ENCODE data around the gene KCNH1. TPM values are rescaled to one million over a fixed set of nuclear protein-coding genes. Genes with fewer than 3 reads are reported as not detected.

KCNH1 gene
- total RNA-seq, 1 experiment from 2014 or later: 0.17 TPM

DNA sequence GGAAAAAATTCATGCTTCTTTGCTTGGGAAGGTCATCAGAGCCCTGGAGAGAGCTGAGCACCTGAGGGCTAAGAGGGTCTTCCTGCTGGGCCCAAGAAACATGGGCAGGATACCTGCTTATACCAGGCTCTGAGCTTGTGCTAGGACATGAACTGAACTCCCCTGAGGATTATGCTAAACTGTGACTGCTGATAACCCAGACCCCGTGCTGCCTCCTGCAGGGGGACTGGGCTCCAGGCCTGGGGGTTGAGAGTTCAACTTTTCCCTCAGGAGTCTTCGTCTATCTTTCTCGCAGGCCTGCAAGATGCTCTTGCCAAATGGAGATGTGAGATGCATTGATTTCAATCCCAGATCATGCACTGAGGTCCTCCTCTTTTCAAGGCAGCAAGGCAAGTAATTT lies 436.8 kb downstream of the KCNH1 start (continued):
- no peak for TF ChIP-seq ZNF263 (CRISPR knock-in tag; IDR thresholded peaks at IDR 0.05; ENCODE audit: low read depth)
- no peak for TF ChIP-seq ZNF671 (CRISPR knock-in tag; IDR thresholded peaks at IDR 0.05)

DNA sequence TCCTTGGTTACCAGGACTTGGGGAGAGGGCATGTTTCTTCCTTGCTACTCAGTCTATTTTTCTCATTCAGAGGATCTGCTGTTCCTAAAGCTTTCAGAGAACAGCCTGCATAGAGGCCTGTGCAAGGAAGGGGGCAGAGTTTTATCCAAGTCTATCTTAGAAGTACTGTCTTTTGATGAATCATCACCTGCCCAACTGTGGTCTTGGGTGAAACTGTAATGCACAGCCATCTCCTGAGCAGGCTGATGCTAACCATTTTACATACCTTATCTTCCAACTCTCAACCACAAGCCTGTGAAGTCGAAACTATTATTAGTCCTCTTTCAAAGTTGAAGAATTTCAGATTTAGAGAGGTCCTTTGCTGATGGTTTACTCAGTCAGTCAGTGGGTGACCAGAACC lies 437.2 kb downstream of the KCNH1 start:
- TF ChIP-seq JUN (CRISPR knock-in tag; IDR thresholded peaks at IDR 0.05) (no peak), GTF2I (CRISPR knock-in tag; conservative IDR thresholded peaks at IDR 0.05) (no peak), FOXK1 (CRISPR knock-in tag; IDR thresholded peaks at IDR 0.05) (no peak), JAZF1 (CRISPR knock-in tag; IDR thresholded peaks at IDR 0.05) (no peak), FOXJ3 (CRISPR knock-in tag; IDR thresholded peaks at IDR 0.05; ENCODE audit: borderline replicate concordance) (no peak), NR2C2 (CRISPR knock-in tag; IDR thresholded peaks at IDR 0.05) (no peak), TEAD4 (CRISPR knock-in tag; IDR thresholded peaks at IDR 0.05) (no peak), ZNF416 (CRISPR knock-in tag; IDR thresholded peaks at IDR 0.05) (no peak)
- TF ChIP-seq, protein P1, sequence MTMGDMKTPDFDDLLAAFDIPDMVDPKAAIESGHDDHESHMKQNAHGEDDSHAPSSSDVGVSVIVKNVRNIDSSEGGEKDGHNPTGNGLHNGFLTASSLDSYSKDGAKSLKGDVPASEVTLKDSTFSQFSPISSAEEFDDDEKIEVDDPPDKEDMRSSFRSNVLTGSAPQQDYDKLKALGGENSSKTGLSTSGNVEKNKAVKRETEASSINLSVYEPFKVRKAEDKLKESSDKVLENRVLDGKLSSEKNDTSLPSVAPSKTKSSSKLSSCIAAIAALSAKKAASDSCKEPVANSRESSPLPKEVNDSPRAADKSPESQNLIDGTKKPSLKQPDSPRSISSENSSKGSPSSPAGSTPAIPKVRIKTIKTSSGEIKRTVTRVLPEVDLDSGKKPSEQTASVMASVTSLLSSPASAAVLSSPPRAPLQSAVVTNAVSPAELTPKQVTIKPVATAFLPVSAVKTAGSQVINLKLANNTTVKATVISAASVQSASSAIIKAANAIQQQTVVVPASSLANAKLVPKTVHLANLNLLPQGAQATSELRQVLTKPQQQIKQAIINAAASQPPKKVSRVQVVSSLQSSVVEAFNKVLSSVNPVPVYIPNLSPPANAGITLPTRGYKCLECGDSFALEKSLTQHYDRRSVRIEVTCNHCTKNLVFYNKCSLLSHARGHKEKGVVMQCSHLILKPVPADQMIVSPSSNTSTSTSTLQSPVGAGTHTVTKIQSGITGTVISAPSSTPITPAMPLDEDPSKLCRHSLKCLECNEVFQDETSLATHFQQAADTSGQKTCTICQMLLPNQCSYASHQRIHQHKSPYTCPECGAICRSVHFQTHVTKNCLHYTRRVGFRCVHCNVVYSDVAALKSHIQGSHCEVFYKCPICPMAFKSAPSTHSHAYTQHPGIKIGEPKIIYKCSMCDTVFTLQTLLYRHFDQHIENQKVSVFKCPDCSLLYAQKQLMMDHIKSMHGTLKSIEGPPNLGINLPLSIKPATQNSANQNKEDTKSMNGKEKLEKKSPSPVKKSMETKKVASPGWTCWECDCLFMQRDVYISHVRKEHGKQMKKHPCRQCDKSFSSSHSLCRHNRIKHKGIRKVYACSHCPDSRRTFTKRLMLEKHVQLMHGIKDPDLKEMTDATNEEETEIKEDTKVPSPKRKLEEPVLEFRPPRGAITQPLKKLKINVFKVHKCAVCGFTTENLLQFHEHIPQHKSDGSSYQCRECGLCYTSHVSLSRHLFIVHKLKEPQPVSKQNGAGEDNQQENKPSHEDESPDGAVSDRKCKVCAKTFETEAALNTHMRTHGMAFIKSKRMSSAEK (CRISPR knock-in tag; IDR thresholded peaks at IDR 0.05; ENCODE audit: borderline replicate concordance): no peak
- Mint-ChIP-seq H3K27ac (no peak overlapping the region), H3K27me3 (ENCODE audit: low read depth) (no peaks in the 10 kb centered on the region), H3K4me1 (no peaks in the 10 kb centered on the region), H3K9me3 (peaks cover 3% of the 10 kb centered on the region), H3K4me3 (no peak overlapping the region), H3K36me3 (no peaks in the 10 kb centered on the region; the same call in 1 of the 2 replicates)
- ATAC-seq: no peak
- ChIA-PET POLR2A (no interaction called here), CTCF (interaction anchor here (1.2 kb wide), 1 partner anchor 12 kb away, joined by 3 read pairs; no protein-coding TSS in a partner anchor)
- no peak for DNase-seq (ENCODE audit: low spot score)

- no peaks in the 10 kb centered on the region for H3K4me1 Mint-ChIP-seq
- no peak overlapping the region for H3K4me3 Mint-ChIP-seq
- ATAC-seq: no peak
- ChIA-PET POLR2A (no interaction called here), CTCF (interaction anchor here (1.4 kb wide), 1 partner anchor 11 kb away, joined by 3 read pairs; no protein-coding TSS in a partner anchor)
- TF ChIP-seq, protein P2, sequence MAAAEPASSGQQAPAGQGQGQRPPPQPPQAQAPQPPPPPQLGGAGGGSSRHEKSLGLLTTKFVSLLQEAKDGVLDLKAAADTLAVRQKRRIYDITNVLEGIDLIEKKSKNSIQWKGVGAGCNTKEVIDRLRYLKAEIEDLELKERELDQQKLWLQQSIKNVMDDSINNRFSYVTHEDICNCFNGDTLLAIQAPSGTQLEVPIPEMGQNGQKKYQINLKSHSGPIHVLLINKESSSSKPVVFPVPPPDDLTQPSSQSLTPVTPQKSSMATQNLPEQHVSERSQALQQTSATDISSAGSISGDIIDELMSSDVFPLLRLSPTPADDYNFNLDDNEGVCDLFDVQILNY (CRISPR knock-in tag; IDR thresholded peaks at IDR 0.05): no peak
- TF ChIP-seq, protein P3, sequence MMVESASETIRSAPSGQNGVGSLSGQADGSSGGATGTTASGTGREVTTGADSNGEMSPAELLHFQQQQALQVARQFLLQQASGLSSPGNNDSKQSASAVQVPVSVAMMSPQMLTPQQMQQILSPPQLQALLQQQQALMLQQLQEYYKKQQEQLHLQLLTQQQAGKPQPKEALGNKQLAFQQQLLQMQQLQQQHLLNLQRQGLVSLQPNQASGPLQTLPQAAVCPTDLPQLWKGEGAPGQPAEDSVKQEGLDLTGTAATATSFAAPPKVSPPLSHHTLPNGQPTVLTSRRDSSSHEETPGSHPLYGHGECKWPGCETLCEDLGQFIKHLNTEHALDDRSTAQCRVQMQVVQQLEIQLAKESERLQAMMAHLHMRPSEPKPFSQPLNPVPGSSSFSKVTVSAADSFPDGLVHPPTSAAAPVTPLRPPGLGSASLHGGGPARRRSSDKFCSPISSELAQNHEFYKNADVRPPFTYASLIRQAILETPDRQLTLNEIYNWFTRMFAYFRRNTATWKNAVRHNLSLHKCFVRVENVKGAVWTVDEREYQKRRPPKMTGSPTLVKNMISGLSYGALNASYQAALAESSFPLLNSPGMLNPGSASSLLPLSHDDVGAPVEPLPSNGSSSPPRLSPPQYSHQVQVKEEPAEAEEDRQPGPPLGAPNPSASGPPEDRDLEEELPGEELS (CRISPR knock-in tag; IDR thresholded peaks at IDR 0.05): no peak
- TF ChIP-seq ESRRA (CRISPR knock-in tag; IDR thresholded peaks at IDR 0.05; ENCODE audit: borderline replicate concordance) (no peak), ZNF671 (CRISPR knock-in tag; IDR thresholded peaks at IDR 0.05) (no peak), ATF1 (CRISPR knock-in tag; IDR thresholded peaks at IDR 0.05) (no peak), ZNF121 (CRISPR knock-in tag; IDR thresholded peaks at IDR 0.05) (no peak), TEAD1 (CRISPR knock-in tag; IDR thresholded peaks at IDR 0.05) (no peak)
- TF ChIP-seq, protein P4, sequence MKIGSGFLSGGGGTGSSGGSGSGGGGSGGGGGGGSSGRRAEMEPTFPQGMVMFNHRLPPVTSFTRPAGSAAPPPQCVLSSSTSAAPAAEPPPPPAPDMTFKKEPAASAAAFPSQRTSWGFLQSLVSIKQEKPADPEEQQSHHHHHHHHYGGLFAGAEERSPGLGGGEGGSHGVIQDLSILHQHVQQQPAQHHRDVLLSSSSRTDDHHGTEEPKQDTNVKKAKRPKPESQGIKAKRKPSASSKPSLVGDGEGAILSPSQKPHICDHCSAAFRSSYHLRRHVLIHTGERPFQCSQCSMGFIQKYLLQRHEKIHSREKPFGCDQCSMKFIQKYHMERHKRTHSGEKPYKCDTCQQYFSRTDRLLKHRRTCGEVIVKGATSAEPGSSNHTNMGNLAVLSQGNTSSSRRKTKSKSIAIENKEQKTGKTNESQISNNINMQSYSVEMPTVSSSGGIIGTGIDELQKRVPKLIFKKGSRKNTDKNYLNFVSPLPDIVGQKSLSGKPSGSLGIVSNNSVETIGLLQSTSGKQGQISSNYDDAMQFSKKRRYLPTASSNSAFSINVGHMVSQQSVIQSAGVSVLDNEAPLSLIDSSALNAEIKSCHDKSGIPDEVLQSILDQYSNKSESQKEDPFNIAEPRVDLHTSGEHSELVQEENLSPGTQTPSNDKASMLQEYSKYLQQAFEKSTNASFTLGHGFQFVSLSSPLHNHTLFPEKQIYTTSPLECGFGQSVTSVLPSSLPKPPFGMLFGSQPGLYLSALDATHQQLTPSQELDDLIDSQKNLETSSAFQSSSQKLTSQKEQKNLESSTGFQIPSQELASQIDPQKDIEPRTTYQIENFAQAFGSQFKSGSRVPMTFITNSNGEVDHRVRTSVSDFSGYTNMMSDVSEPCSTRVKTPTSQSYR (CRISPR knock-in tag; IDR thresholded peaks at IDR 0.05): no peak
- TF ChIP-seq, protein P5, sequence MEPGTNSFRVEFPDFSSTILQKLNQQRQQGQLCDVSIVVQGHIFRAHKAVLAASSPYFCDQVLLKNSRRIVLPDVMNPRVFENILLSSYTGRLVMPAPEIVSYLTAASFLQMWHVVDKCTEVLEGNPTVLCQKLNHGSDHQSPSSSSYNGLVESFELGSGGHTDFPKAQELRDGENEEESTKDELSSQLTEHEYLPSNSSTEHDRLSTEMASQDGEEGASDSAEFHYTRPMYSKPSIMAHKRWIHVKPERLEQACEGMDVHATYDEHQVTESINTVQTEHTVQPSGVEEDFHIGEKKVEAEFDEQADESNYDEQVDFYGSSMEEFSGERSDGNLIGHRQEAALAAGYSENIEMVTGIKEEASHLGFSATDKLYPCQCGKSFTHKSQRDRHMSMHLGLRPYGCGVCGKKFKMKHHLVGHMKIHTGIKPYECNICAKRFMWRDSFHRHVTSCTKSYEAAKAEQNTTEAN (CRISPR knock-in tag; IDR thresholded peaks at IDR 0.05): no peak
- no peak overlapping the region for H3K27ac Mint-ChIP-seq
- H3K27me3 Mint-ChIP-seq (ENCODE audit: low read depth): no peaks in the 10 kb centered on the region
- no peak for DNase-seq (ENCODE audit: low spot score)
- no peaks in the 10 kb centered on the region for H3K36me3 Mint-ChIP-seq
- H3K9me3 Mint-ChIP-seq: no peaks in the 10 kb centered on the region
These were observed 438.9 kb downstream of the KCNH1 start for GRCh38 chr1:210695026-210695425.
